Heart left ventricle (tissue), 16 donors: ENCODE measurements around the gene CHD3. TPM values are rescaled to one million over a fixed set of nuclear protein-coding genes. Genes with fewer than 3 reads are reported as not detected.

Experiments
- ATAC-seq, 4 donors: fragments of 200-7000 bp; cut with Tn5 transposase; one replicate each; pipeline ENCODE4 v1.9.1; 2020 to 2022; ENCODE audit warnings: moderate library complexity in 4 of 4, mild to moderate bottlenecking in 3 of 4, moderate number of reproducible peaks in 1 of 4
- DNase-seq, 5 donors: peaks; one replicate each; pipeline ENCODE4 v3.0.0-alpha.2; 2020
- H3K27ac ChIP-seq, 12 donors: fragments of 200-600 bp; sonication (generic) in 4 of 12; one replicate each; pipeline versions ENCODE4 v1.5.0 to v1.8.0; 2016 to 2022; ENCODE audit warnings: mild to moderate bottlenecking in 2 of 12
- H3K27me3 ChIP-seq, 9 donors: fragments of 200-600 bp; sonication (generic) in 2 of 9; one replicate each; pipeline versions ENCODE4 v1.5.1 to v1.8.0; 2016 to 2022; ENCODE audit warnings: mild to moderate bottlenecking in 3 of 9
- H3K36me3 ChIP-seq, 9 donors: fragments of 200-600 bp; sonication (generic) in 2 of 9; one replicate each; pipeline versions ENCODE4 v1.5.0 to v1.8.0; 2018 to 2022; ENCODE audit warnings: mild to moderate bottlenecking in 2 of 9
- H3K4me1 ChIP-seq, 12 donors: fragments of 200-600 bp; sonication (generic) in 4 of 12; one replicate each; pipeline versions ENCODE4 v1.5.0 to v1.8.0; 2016 to 2022; ENCODE audit warnings: mild to moderate bottlenecking in 3 of 12
- H3K4me3 ChIP-seq, 12 donors: fragments of 200-600 bp; sonication (generic) in 4 of 12; one replicate each; pipeline versions ENCODE4 v1.5.0 to v1.8.0; 2017 to 2022; ENCODE audit warnings: mild to moderate bottlenecking in 9 of 12, moderate library complexity in 4 of 12
- H3K9me3 ChIP-seq, 12 donors: fragments of 200-600 bp; sonication (generic) in 4 of 12; one replicate each; pipeline versions ENCODE4 v1.5.0 to v1.8.0; 2016 to 2022; ENCODE audit warnings: mild to moderate bottlenecking in 1 of 12
- POLR2A ChIP-seq, 2 donors: fragments of 450-650 bp; IDR thresholded peaks; one replicate each; pipeline ENCODE4 v1.6.1; 2017; ENCODE audit warnings: antibody characterized with exemption in 2 of 2, mild to moderate bottlenecking in 2 of 2, moderate library complexity in 2 of 2
- WGBS, 4 donors: extraction: QIAGEN DNeasy Blood & Tissue Kit in 2 of 4; methylation state at CpG; one replicate each; pipeline versions ENCODE4 v1.1.5 to v1.1.7; 2013 to 2018; 5-methylcytosine and 5-hydroxymethylcytosine counted together
- intact Hi-C, 10 donors: fragments of 100-400 bp; cut with DNase I; formaldehyde crosslinking; loops; one replicate each; pipeline versions ENCODE4 v1.11.1 to v1.14.2; 2022
- polyA plus RNA-seq, 2 donors: library from polyadenylated mRNA; stranded (reverse); fragments of 200-250 nt; gene quantifications; one replicate each; pipeline ENCODE4 v1.2.3, GENCODE V29; 2013
- total RNA-seq, 9 donors: library from RNA; depleted of rRNA in 2 of 9; stranded (reverse); fragments of >200 nt in 2 of 9; fragmentation: NEBNext Ultra II Directional in 3 of 9; extraction: Animal tissue kit (Norgen Biotek cat#: 25700) in 3 of 9; gene quantifications; one replicate each; pipeline versions ENCODE4 v1.1.0 to v1.2.4, GENCODE V29; 2016 to 2023
- TF ChIP-seq, protein P1 (sequence below), 12 donors: fragments of 200-600 bp; sonication (generic) in 4 of 12; IDR thresholded peaks; one replicate each; pipeline versions ENCODE4 v1.5.0 to v1.8.0; 2018 to 2022; ENCODE audit warnings: antibody characterized with exemption in 12 of 12, mild to moderate bottlenecking in 5 of 12
- donor health status: ischemic (EF 13 %, LVEDD 7.1; RV severe dilation, severe dysfunction).
- donor health status: healthy with polysubstance abuse.
- donor health status: DM: no; HTN: yes; CAD: no.
- donor health status: DM: no; HTN: no; CAD: no.
- donor health status: ischemic (EF 25% LVEDD 6.9; RV normal size, moderate dysfunction).
- donor health status: ischemic (EF 25% LVEDD 5.7; RV mildly dilated, moderate dysfunction).
- donor health status: healthy.
- donor health status: DM: yes; HTN: yes; CAD: no.
- donor health status: ischemic (EF 35%, LVEDD 5.7; RV mildly dilated, moderate dysfunction).
- donor health status: nonischemic (EF 11% LVEDD 7.7; RV severe dilation, severe dysfunction).
- donor health status: DM: yes; HTN: yes; CAD: no.
- donor health status: PGD.
- donor health status: ischemic (EF 29% LVEDD 5.4; RV normal size, mild dysfunction).
- donor health status: nonischemic (EF 23%, LVEDD 6.1; RV moderate dilation, normal function).

Gene CHD3
- total and polyA plus RNA-seq, 11 donors = 6.7 to 30.6 (median 14.3) TPM

DNA sequence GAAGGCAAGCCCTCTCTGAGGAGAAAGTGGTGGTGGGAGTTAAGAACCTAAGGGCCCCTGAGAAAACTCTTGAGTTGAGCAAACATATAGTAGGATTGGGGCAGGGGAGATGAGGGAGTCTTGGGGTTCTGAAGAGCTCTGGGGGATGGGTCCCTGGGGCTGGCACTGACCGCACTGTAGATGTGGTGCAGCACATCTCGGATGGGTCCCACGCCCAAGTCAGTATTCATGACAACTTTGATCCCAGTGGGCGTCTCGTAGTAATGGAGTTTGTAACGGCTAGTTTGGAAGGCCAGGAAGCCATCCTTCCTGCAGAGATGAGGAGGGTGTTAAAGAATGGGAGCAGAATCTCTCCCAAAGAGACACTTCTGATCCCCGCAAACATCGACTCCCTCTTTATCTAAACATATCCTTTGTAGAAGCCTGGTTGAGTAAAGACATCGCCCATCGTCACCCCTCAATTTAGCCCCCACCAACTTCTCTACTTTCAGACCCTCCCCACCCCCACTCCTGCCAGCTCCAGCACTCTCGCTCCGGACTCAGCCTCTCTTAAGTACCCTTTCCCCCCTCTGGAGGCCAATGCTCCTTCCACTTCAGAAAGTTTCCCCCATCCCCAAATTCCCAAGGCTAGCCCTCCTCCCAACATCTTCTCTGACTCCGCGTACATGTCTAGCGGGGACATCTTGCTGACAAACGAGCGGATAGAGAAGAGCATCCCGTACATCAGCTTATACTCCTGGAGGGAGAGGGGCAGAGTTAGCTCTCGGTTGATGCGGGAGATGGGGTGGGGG is 42.4 kb downstream of the CHD3 start:
- ATAC-seq (no peak), DNase-seq (no peak)
- Histone ChIP-seq H3K27ac (peak overlapping the region in 9 of 12 donors; percentile 52 to 88 (median 80)), H3K9me3 (no peaks in the 10 kb centered on the region), H3K36me3 (peaks cover 0 to 23% (median 11%) of the 10 kb centered on the region in 9 donors), H3K27me3 (no peaks in the 10 kb centered on the region), H3K4me1 (peaks cover 2 to 30% (median 19%) of the 10 kb centered on the region in 12 donors), H3K4me3 (peak overlapping the region; percentile 65 to 97 (median 80))
- 41 to 44% (median 43%) methylated on average over 19 to 20 of the region's 20 CpGs for WGBS, 4 donors
- intact Hi-C loops = loop anchor here in 2 of 10 donors (5.0 kb wide), 3 partner anchors 44 to 61 kb away; partner anchors contain the start of gene CHD3 (in 1 of the 2)
- TF ChIP-seq, protein P1, sequence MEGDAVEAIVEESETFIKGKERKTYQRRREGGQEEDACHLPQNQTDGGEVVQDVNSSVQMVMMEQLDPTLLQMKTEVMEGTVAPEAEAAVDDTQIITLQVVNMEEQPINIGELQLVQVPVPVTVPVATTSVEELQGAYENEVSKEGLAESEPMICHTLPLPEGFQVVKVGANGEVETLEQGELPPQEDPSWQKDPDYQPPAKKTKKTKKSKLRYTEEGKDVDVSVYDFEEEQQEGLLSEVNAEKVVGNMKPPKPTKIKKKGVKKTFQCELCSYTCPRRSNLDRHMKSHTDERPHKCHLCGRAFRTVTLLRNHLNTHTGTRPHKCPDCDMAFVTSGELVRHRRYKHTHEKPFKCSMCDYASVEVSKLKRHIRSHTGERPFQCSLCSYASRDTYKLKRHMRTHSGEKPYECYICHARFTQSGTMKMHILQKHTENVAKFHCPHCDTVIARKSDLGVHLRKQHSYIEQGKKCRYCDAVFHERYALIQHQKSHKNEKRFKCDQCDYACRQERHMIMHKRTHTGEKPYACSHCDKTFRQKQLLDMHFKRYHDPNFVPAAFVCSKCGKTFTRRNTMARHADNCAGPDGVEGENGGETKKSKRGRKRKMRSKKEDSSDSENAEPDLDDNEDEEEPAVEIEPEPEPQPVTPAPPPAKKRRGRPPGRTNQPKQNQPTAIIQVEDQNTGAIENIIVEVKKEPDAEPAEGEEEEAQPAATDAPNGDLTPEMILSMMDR (IDR thresholded peaks at IDR 0.05) = no peak
- no peak for TF ChIP-seq POLR2A (IDR thresholded peaks at IDR 0.05)

DNA sequence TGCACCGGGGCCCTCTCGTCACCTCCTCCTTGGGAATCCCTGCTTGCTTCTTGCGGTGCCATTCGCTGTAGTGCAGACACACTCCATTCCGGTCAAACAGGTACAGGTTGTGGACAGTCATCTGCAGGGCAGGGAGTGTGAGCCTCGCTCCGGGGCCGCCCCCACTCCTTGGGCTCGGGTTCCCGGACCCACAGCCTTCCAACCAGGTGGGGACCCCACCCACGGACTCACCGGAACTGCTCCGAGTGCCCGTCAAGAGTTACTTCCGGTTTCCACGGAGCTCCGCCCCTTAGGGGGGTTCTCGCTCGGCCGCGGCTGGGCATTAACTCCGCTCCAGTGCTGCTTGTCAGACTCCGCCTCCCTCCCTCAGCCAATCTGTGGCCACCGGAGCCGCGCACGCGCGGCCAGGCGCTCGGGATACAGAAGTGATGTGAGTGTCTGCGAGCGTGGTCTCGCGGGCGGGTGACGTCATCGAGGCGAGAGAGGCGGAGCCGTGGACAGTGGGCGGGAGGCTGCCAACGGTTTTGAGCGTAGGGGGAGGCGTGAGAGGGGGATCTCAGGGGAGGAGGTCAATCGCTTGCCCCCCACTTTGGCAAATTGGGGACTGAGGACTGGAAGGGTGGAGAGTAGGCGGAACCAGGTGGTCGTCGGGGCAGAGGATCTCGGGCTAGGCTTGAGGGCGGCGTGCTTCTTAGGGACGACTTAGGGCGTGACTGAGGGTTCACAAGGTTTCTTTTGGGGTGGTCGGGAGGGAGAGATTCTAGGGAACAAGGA is 43.3 kb downstream of the CHD3 start, which contains the start of the genes CNTROB and TRAPPC1:
CNTROB (plus strand) TSS at position 498 of the 774 bp plus-strand sequence. CDS start 874 bp downstream, outside the sequence.
TRAPPC1 (minus strand) TSS at position 238 of the 774 bp plus-strand sequence; CDS start at position 121, 117 bp downstream.
- H3K27ac ChIP-seq = peak within 1 kb of the TSS in 11 of 12 donors; percentile 52 to 88 (median 80)
- H3K9me3 ChIP-seq = no peaks in the 10 kb centered on the region
- intact Hi-C loops = loop anchor here in 3 of 10 donors (2.0 to 5.0 kb wide), 4 partner anchors 43 to 60 kb away; partner anchors contain the start of gene CHD3 (in 2 of the 3)
- DNase-seq (peak; percentile 100), ATAC-seq (peak; percentile 99 to 100 (median 99))
- H3K36me3 ChIP-seq = peaks cover 0 to 31% (median 19%) of the 10 kb centered on the region in 9 donors
- peak in 1 of 2 donors; percentile 73 for TF ChIP-seq POLR2A (IDR thresholded peaks at IDR 0.05)
- TF ChIP-seq, protein P1 (IDR thresholded peaks at IDR 0.05) = no peak
- peak within 1 kb of the TSS; percentile 65 to 97 (median 80) for H3K4me3 ChIP-seq
- 0% methylated on average over 38 to 55 of the region's 55 CpGs for WGBS, 4 donors
- H3K4me1 ChIP-seq = peaks cover 2 to 30% (median 19%) of the 10 kb centered on the region in 12 donors
- no peaks in the 10 kb centered on the region for H3K27me3 ChIP-seq

DNA sequence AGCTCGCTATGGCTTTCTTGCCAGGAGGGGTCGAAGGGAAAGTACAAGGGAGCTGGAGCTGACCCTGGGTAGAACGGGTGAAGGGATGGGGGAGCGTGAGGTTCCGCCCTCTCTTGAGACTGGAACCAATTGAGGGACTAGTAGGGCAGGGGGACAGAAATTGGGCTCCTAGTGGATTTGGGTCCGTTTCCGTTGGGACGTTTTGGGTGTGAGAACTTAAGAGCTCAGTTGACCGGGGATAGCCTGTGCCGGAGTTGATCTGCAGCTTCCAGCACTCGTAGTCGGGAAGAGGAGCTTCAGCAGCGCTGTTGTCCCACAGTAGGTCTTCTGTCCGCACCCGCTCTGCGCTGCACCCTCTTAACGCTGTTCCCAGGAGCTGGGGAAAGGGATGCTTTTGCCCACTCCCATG is 43.9 kb downstream of the CHD3 start:
- ATAC-seq (peak; percentile 8 to 36 (median 24)), DNase-seq (no peak)
- H3K27me3 ChIP-seq = no peaks in the 10 kb centered on the region
- H3K36me3 ChIP-seq = peaks cover 0 to 37% (median 25%) of the 10 kb centered on the region in 9 donors
- WGBS, 4 donors = 0 to 1% (median 0%) methylated on average over 17 of the region's 17 CpGs
- H3K4me3 ChIP-seq = peak overlapping the region; percentile 65 to 97 (median 80)
- intact Hi-C loops = loop anchor here in 3 of 10 donors (2.0 to 5.0 kb wide), 4 partner anchors 44 to 60 kb away; partner anchors contain the start of gene CHD3 (in 2 of the 3)
- peak overlapping the region in 11 of 12 donors; percentile 23 to 88 (median 80) for H3K27ac ChIP-seq
- no peaks in the 10 kb centered on the region for H3K9me3 ChIP-seq
- peaks cover 2 to 30% (median 19%) of the 10 kb centered on the region in 12 donors for H3K4me1 ChIP-seq
- TF ChIP-seq, protein P1 (IDR thresholded peaks at IDR 0.05) = no peak
- TF ChIP-seq POLR2A (IDR thresholded peaks at IDR 0.05) = no peak
